ENCODE data around the gene BDH2. TPM values are rescaled to one million over a fixed set of nuclear protein-coding genes. Genes with fewer than 3 reads are reported as not detected.

The BDH2 gene
- total and polyA plus RNA-seq, 4 donors: 44.1 to 120 (median 65.5) TPM

GRCh38 chr4:103111598-103111997 is 12.0 kb upstream of the BDH2 start:
- DNase-seq (no peak), ATAC-seq (ENCODE audit: low FRiP score) (no peak)
- no peaks in the 10 kb centered on the region for H3K9me3 ChIP-seq (ENCODE audit: control insufficient read depth, low read length)
- no peaks in the 10 kb centered on the region for H3K27me3 ChIP-seq (ENCODE audit: control insufficient read depth in 1 of 2, insufficient read depth in 2 of 2, low read length in 1 of 2)
- intact Hi-C loops (cut with DNase I): no loop called here
- no peak overlapping the region for H3K27ac ChIP-seq (ENCODE audit: low read depth in 1 of 2, low read length in 2 of 2)
- no peak overlapping the region for H3K4me3 ChIP-seq (ENCODE audit: low read length in 2 of 2)
- 78 to 98% methylated on average over 4 of the region's 4 CpGs for WGBS, 2 donors
- no peaks in the 10 kb centered on the region for H3K4me1 ChIP-seq (ENCODE audit: control insufficient read depth in 1 of 2, insufficient read depth in 2 of 2, low read length in 2 of 2)
- H3K36me3 ChIP-seq (ENCODE audit: control insufficient read depth in 1 of 2, insufficient read depth in 2 of 2, low read length in 1 of 2): no peaks in the 10 kb centered on the region

- no peaks in the 10 kb centered on the region for H3K27me3 ChIP-seq (ENCODE audit: control insufficient read depth in 1 of 2, insufficient read depth in 2 of 2, low read length in 1 of 2)
- intact Hi-C loops (cut with DNase I): loop anchor here in 1 of 2 donors (10.0 kb wide), 1 partner anchor 664 kb away; no protein-coding TSS in a partner anchor
- no peak for ATAC-seq (ENCODE audit: low FRiP score)
- no peaks in the 10 kb centered on the region for H3K36me3 ChIP-seq (ENCODE audit: control insufficient read depth in 1 of 2, insufficient read depth in 2 of 2, low read length in 1 of 2)
- no peaks in the 10 kb centered on the region for H3K4me1 ChIP-seq (ENCODE audit: control insufficient read depth in 1 of 2, insufficient read depth in 2 of 2, low read length in 2 of 2)
- no peaks in the 10 kb centered on the region for H3K9me3 ChIP-seq (ENCODE audit: control insufficient read depth, low read length)
- 91 to 95% methylated on average over 4 of the region's 4 CpGs for WGBS, 2 donors
- H3K27ac ChIP-seq (ENCODE audit: low read depth in 1 of 2, low read length in 2 of 2): no peak overlapping the region
- DNase-seq: no peak
- no peak overlapping the region for H3K4me3 ChIP-seq (ENCODE audit: low read length in 2 of 2)
Measured at GRCh38 chr4:103108542-103108941, 8.9 kb upstream of the BDH2 start.

- Histone ChIP-seq H3K27ac (ENCODE audit: low read depth in 1 of 2, low read length in 2 of 2) (no peak overlapping the region), H3K4me1 (ENCODE audit: control insufficient read depth in 1 of 2, insufficient read depth in 2 of 2, low read length in 2 of 2) (no peaks in the 10 kb centered on the region), H3K36me3 (ENCODE audit: control insufficient read depth in 1 of 2, insufficient read depth in 2 of 2, low read length in 1 of 2) (no peaks in the 10 kb centered on the region), H3K4me3 (ENCODE audit: low read length in 2 of 2) (no peak overlapping the region), H3K9me3 (ENCODE audit: control insufficient read depth, low read length) (no peaks in the 10 kb centered on the region), H3K27me3 (ENCODE audit: control insufficient read depth in 1 of 2, insufficient read depth in 2 of 2, low read length in 1 of 2) (no peaks in the 10 kb centered on the region)
- ATAC-seq (ENCODE audit: low FRiP score): no peak
- DNase-seq: no peak
- intact Hi-C loops (cut with DNase I): loop anchor here in 1 of 2 donors (10.0 kb wide), 1 partner anchor 661 kb away; no protein-coding TSS in a partner anchor
- 93 to 94% methylated on average over 2 of the region's 2 CpGs for WGBS, 2 donors
Measured at GRCh38 chr4:103105558-103106356, 6.1 kb upstream of the BDH2 start.

- intact Hi-C loops (cut with DNase I): loop anchor here (5.0 to 10.0 kb wide), 2 partner anchors 483 to 660 kb away; no protein-coding TSS in a partner anchor
Measured at GRCh38 chr4:103104886-103105285, 5.3 kb upstream of the BDH2 start.

GRCh38 chr4:103100691-103101090 is 1.1 kb upstream of the BDH2 start:
- intact Hi-C loops (cut with DNase I): loop anchor here (2.0 to 10.0 kb wide), 3 partner anchors 52 to 656 kb away; no protein-coding TSS in a partner anchor
- H3K4me1 ChIP-seq (ENCODE audit: control insufficient read depth in 1 of 2, insufficient read depth in 2 of 2, low read length in 2 of 2): peaks cover 0 to 4% of the 10 kb centered on the region in 2 donors
- ATAC-seq (ENCODE audit: low FRiP score) (no peak), DNase-seq (no peak)
- H3K4me3 ChIP-seq (ENCODE audit: low read length in 2 of 2): no peak overlapping the region
- 60 to 66% methylated on average over 5 of the region's 5 CpGs for WGBS, 2 donors
- H3K27me3 ChIP-seq (ENCODE audit: control insufficient read depth in 1 of 2, insufficient read depth in 2 of 2, low read length in 1 of 2): no peaks in the 10 kb centered on the region
- no peak overlapping the region for H3K27ac ChIP-seq (ENCODE audit: low read depth in 1 of 2, low read length in 2 of 2)
- H3K9me3 ChIP-seq (ENCODE audit: control insufficient read depth, low read length): no peaks in the 10 kb centered on the region
- no peaks in the 10 kb centered on the region for H3K36me3 ChIP-seq (ENCODE audit: control insufficient read depth in 1 of 2, insufficient read depth in 2 of 2, low read length in 1 of 2)

More at GRCh38 chr4:103104886-103105285, 5.3 kb upstream of the BDH2 start:
- Histone ChIP-seq H3K27me3 (ENCODE audit: control insufficient read depth in 1 of 2, insufficient read depth in 2 of 2, low read length in 1 of 2) (no peaks in the 10 kb centered on the region), H3K36me3 (ENCODE audit: control insufficient read depth in 1 of 2, insufficient read depth in 2 of 2, low read length in 1 of 2) (no peaks in the 10 kb centered on the region), H3K27ac (ENCODE audit: low read depth in 1 of 2, low read length in 2 of 2) (no peak overlapping the region), H3K4me3 (ENCODE audit: low read length in 2 of 2) (no peak overlapping the region), H3K9me3 (ENCODE audit: control insufficient read depth, low read length) (no peaks in the 10 kb centered on the region), H3K4me1 (ENCODE audit: control insufficient read depth in 1 of 2, insufficient read depth in 2 of 2, low read length in 2 of 2) (no peaks in the 10 kb centered on the region)
- no peak for DNase-seq
- WGBS, 2 donors: 95% methylated on average over 3 of the region's 3 CpGs
- no peak for ATAC-seq (ENCODE audit: low FRiP score)

GRCh38 chr4:103098756-103099440 is 736 bp downstream of the BDH2 start:
- ATAC-seq (ENCODE audit: low FRiP score) (peak; percentile 49), DNase-seq (no peak)
- no peaks in the 10 kb centered on the region for H3K27me3 ChIP-seq (ENCODE audit: control insufficient read depth in 1 of 2, insufficient read depth in 2 of 2, low read length in 1 of 2)
- WGBS, 2 donors: 2 to 3% methylated on average over 4 of the region's 4 CpGs
- H3K4me1 ChIP-seq (ENCODE audit: control insufficient read depth in 1 of 2, insufficient read depth in 2 of 2, low read length in 2 of 2): peaks cover 0 to 4% of the 10 kb centered on the region in 2 donors
- intact Hi-C loops (cut with DNase I): loop anchor here in 1 of 2 donors (5.0 to 10.0 kb wide), 4 partner anchors 52 to 754 kb away; partner anchors contain the start of genes SLC39A8 and UBE2D3
- peak overlapping the region; percentile 48 to 79 for H3K27ac ChIP-seq (ENCODE audit: low read depth in 1 of 2, low read length in 2 of 2)
- H3K9me3 ChIP-seq (ENCODE audit: control insufficient read depth, low read length): no peaks in the 10 kb centered on the region
- no peaks in the 10 kb centered on the region for H3K36me3 ChIP-seq (ENCODE audit: control insufficient read depth in 1 of 2, insufficient read depth in 2 of 2, low read length in 1 of 2)
- H3K4me3 ChIP-seq (ENCODE audit: low read length in 2 of 2): peak overlapping the region; percentile 89 to 96

- no peaks in the 10 kb centered on the region for H3K9me3 ChIP-seq (ENCODE audit: control insufficient read depth, low read length)
- intact Hi-C loops (cut with DNase I): loop anchor here in 1 of 2 donors (5.0 to 10.0 kb wide), 4 partner anchors 51 to 754 kb away; partner anchors contain the start of genes SLC39A8 and UBE2D3
- H3K27ac ChIP-seq (ENCODE audit: low read depth in 1 of 2, low read length in 2 of 2): peak overlapping the region in 1 of 2 donors; percentile 2
- H3K27me3 ChIP-seq (ENCODE audit: control insufficient read depth in 1 of 2, insufficient read depth in 2 of 2, low read length in 1 of 2): no peaks in the 10 kb centered on the region
- H3K4me3 ChIP-seq (ENCODE audit: low read length in 2 of 2): peak overlapping the region in 1 of 2 donors; percentile 89
- 55 to 57% methylated on average over 10 of the region's 10 CpGs for WGBS, 2 donors
- H3K36me3 ChIP-seq (ENCODE audit: control insufficient read depth in 1 of 2, insufficient read depth in 2 of 2, low read length in 1 of 2): no peaks in the 10 kb centered on the region
- peaks cover 0 to 4% of the 10 kb centered on the region in 2 donors for H3K4me1 ChIP-seq (ENCODE audit: control insufficient read depth in 1 of 2, insufficient read depth in 2 of 2, low read length in 2 of 2)
- ATAC-seq (ENCODE audit: low FRiP score): peak; percentile 6
- DNase-seq: no peak
Measured at GRCh38 chr4:103098341-103098740, 1.3 kb downstream of the BDH2 start.

- no peak for DNase-seq
- Histone ChIP-seq H3K27ac (ENCODE audit: low read depth in 1 of 2, low read length in 2 of 2) (no peak overlapping the region), H3K27me3 (ENCODE audit: control insufficient read depth in 1 of 2, insufficient read depth in 2 of 2, low read length in 1 of 2) (no peaks in the 10 kb centered on the region), H3K36me3 (ENCODE audit: control insufficient read depth in 1 of 2, insufficient read depth in 2 of 2, low read length in 1 of 2) (no peaks in the 10 kb centered on the region), H3K4me1 (ENCODE audit: control insufficient read depth in 1 of 2, insufficient read depth in 2 of 2, low read length in 2 of 2) (peaks cover 0 to 4% of the 10 kb centered on the region in 2 donors), H3K9me3 (ENCODE audit: control insufficient read depth, low read length) (no peaks in the 10 kb centered on the region), H3K4me3 (ENCODE audit: low read length in 2 of 2) (no peak overlapping the region)
- intact Hi-C loops (cut with DNase I): loop anchor here in 1 of 2 donors (5.0 to 10.0 kb wide), 4 partner anchors 50 to 752 kb away; partner anchors contain the start of genes SLC39A8 and UBE2D3
- 90 to 91% methylated on average over 2 of the region's 2 CpGs for WGBS, 2 donors
- ATAC-seq (ENCODE audit: low FRiP score): no peak
Measured at GRCh38 chr4:103097112-103097511, 2.5 kb downstream of the BDH2 start.

Data from aorta (tissue), 5 donors.